ENCODE measurements around the gene CRIP3.

- TF ChIP-seq POLR2A (IDR thresholded peaks at IDR 0.05) (no peak), CTCF (IDR thresholded peaks at IDR 0.05) (no peak)
These were observed 39.2 kb downstream of the CRIP3 start for GRCh38 chr6:43269273-43270007.
